ENCODE data around the gene OR11A1.
"Not testable (repeated sequence)": the region's sequence is repeated elsewhere in the genome, so short reads cannot be mapped to it uniquely, and the experiment has no call there.

GRCh38 chr6:29444031-29444430 lies 12.8 kb downstream of the OR11A1 start:
- TF ChIP-seq CTCF, POLR2A (IDR thresholded peaks at IDR 0.05): not testable (repeated sequence)
